MM.1S (cell line): ENCODE measurements around the gene CAND2.

Source experiments
- CTCF ChIP-seq: fragments of 300-600 bp; sonication (generic); IDR thresholded peaks from 2 replicates; pipeline ENCODE4 v1.5.1; 2016; ENCODE audit warnings: antibody characterized with exemption, low read length, mixed read lengths
- EZH2 ChIP-seq: fragments of 300-600 bp; sonication (generic); optimal IDR thresholded peaks from 2 replicates; pipeline ENCODE3; 2017; ENCODE audit warnings: low read depth, mild to moderate bottlenecking, antibody characterized with exemption, low read length, mixed read lengths

- TF ChIP-seq CTCF (no peak), EZH2 (no peak)
These were observed 23.3 kb upstream of the CAND2 start for GRCh38 chr3:12773030-12773709.
